A673 (cell line): Measurements from ENCODE around the gene TMEM248. TPM values are rescaled to one million over a fixed set of nuclear protein-coding genes. Genes with fewer than 3 reads are reported as not detected.
A peak's percentile ranks its signal among the peaks of the same experiment; 100 is the strongest.
"Not testable (repeated sequence)": the region's sequence is repeated elsewhere in the genome, so short reads cannot be mapped to it uniquely, and the experiment has no call there.

ENCODE experiments used
- BruUV-seq: library from RNA; stranded (reverse); fragments of 400-500 nt; replicated peaks from 2 replicates; lab custom pipeline; 2021; lab: Mats Ljungman, UMichigan
- CTCF ChIA-PET: fragments of 300-600 bp; sonication (Branson Sonifier 250); formaldehyde crosslinking; loops from one replicate; lab custom pipeline; 2022; ENCODE audit warnings: antibody characterized with exemption; lab: Charles Lee
- POLR2A ChIA-PET: fragments of 300-600 bp; sonication (Branson Sonifier 250); formaldehyde crosslinking; loops from one replicate; lab custom pipeline; 2022; ENCODE audit warnings: antibody characterized with exemption; ENCODE audit not compliant: low non-redundant PET; lab: Charles Lee
- DNase-seq: peaks from one replicate; pipeline ENCODE4 v3.0.0-alpha.2; 2015; ENCODE audit warnings: low spot score
- H3K27ac ChIP-seq: fragments of 200-600 bp; sonication (generic); 2 replicates; pipeline ENCODE4 v1.5.1; 2016; ENCODE audit warnings: mixed run types, low read depth, mild to moderate bottlenecking, mixed read lengths, antibody characterized with exemption, low read length; ENCODE audit not compliant: poor library complexity, severe bottlenecking
- H3K27me3 ChIP-seq: fragments of 200-600 bp; sonication (generic); replicated peaks from 2 replicates; pipeline ENCODE4 v1.6.1; 2017; ENCODE audit warnings: mixed run types, low read depth, mild to moderate bottlenecking, mixed read lengths, antibody characterized with exemption, low read length; ENCODE audit not compliant: insufficient read depth, poor library complexity
- H3K36me3 ChIP-seq: fragments of 200-600 bp; sonication (generic); 2 replicates; pipeline ENCODE4 v1.6.1; 2016; ENCODE audit warnings: mixed run types, mild to moderate bottlenecking, mixed read lengths, antibody characterized with exemption, low read length; ENCODE audit not compliant: insufficient read depth, poor library complexity, severe bottlenecking
- H3K4me1 ChIP-seq: fragments of 200-600 bp; sonication (generic); 2 replicates; pipeline ENCODE4 v1.6.1; 2017; ENCODE audit warnings: mixed run types, mild to moderate bottlenecking, mixed read lengths, antibody characterized with exemption, low read length; ENCODE audit not compliant: insufficient read depth, poor library complexity, severe bottlenecking
- H3K4me3 ChIP-seq: fragments of 200-600 bp; sonication (generic); 2 replicates; pipeline ENCODE4 v1.5.1; 2016; ENCODE audit warnings: low read depth, mixed run types, mild to moderate bottlenecking, mixed read lengths, low read length; ENCODE audit not compliant: poor library complexity, severe bottlenecking
- H3K9me3 ChIP-seq: fragments of 200-600 bp; sonication (generic); 2 replicates; pipeline ENCODE4 v1.6.1; 2016; ENCODE audit warnings: mixed run types, low read depth, mild to moderate bottlenecking, mixed read lengths, antibody characterized with exemption, low read length; ENCODE audit not compliant: poor library complexity, severe bottlenecking
- CTCF ChIP-seq: fragments of 300-800, 200-600 bp; sonication (generic); conservative IDR thresholded peaks from 2 replicates; pipeline ENCODE4 v1.5.1; 2017; ENCODE audit warnings: low read depth, mild to moderate bottlenecking, antibody characterized with exemption, low read length, moderate library complexity, mixed read lengths
- intact Hi-C: fragments of 100-400 bp; cut with micrococcal nuclease; formaldehyde crosslinking; loops from one replicate; pipeline ENCODE4 v1.10.0; 2022; ENCODE audit not compliant: unreplicated experiment
- total RNA-seq: library from RNA; stranded (reverse); gene quantifications from 2 replicates; pipeline ENCODE4 v1.2.3, GENCODE V29; 2021

TMEM248 gene
- total RNA-seq, 1 experiment from 2014 or later: 77.0 TPM

- CTCF ChIA-PET: not testable (repeated sequence)
Observed at GRCh38 chr7:66979013-66979412, 58.0 kb downstream of the TMEM248 start.

DNA sequence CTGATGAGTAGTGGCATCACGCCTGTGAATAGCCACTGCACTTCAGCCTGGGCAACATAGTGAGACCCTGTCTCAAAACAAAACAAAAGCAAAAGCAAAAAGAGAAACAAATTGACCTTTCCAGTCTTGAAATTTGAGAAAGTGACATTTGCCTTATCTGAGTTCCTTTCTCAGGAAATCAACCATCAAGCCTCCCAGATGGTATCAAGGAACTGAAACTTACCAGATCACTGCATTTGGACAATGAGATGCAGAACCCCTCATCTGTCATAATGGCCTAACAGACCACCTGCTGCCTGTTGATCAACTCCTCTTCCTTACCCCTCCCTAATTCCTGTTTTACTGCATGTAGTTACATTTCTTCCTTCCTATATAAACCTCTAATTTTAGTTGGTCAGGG lies 59.3 kb downstream of the TMEM248 start:
- H3K27me3 ChIP-seq, POLR2A ChIA-PET, H3K4me1 ChIP-seq, H3K27ac ChIP-seq, DNase-seq, H3K9me3 ChIP-seq, H3K4me3 ChIP-seq, CTCF ChIA-PET, intact Hi-C loops, BruUV-seq, H3K36me3 ChIP-seq: not testable (repeated sequence)

More at GRCh38 chr7:66979013-66979412, 58.0 kb downstream of the TMEM248 start:
- BruUV-seq, H3K9me3 ChIP-seq, intact Hi-C loops, H3K27ac ChIP-seq, POLR2A ChIA-PET, H3K4me3 ChIP-seq, H3K36me3 ChIP-seq, DNase-seq, H3K4me1 ChIP-seq, H3K27me3 ChIP-seq: not testable (repeated sequence)

GRCh38 chr7:66989552-66989951 lies 68.5 kb downstream of the TMEM248 start:
- H3K4me3 ChIP-seq: not testable (repeated sequence)

DNA sequence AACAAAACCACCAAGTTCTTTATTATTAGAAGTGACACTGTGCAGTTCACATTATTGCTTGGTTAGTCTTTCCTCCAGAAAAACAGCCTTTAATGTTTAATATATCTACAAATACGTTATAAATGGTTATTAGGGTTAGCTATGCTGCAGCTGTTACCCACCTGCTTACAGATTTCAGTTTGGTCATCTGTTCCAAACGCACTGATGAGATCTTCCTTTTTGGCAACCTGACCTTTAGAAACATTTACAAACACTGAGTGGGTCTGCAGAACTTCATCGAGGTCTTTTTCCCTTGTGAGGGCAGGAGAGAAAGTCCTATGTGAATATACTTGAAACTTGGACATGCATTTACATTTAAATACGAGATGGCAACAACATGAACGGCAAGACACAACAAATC lies 73.0 kb downstream of the TMEM248 start:
- CTCF ChIA-PET: interaction anchor here (0.7 kb wide), 1 partner anchor 35 kb away, joined by 20 read pairs; no protein-coding TSS in a partner anchor
- POLR2A ChIA-PET: not testable (repeated sequence)
- peak overlapping the region; percentile 27 for H3K27ac ChIP-seq

More at GRCh38 chr7:66989552-66989951, 68.5 kb downstream of the TMEM248 start:
- CTCF ChIA-PET, H3K4me1 ChIP-seq, BruUV-seq, POLR2A ChIA-PET, DNase-seq, H3K9me3 ChIP-seq, intact Hi-C loops, H3K27ac ChIP-seq, H3K27me3 ChIP-seq: not testable (repeated sequence)
- H3K36me3 ChIP-seq: peaks cover 30% of the 10 kb centered on the region

GRCh38 chr7:66994691-66995049 lies 73.6 kb downstream of the TMEM248 start:
- H3K9me3 ChIP-seq, BruUV-seq, H3K4me1 ChIP-seq, H3K27me3 ChIP-seq, POLR2A ChIA-PET: not testable (repeated sequence)
- Histone ChIP-seq H3K36me3 (peaks cover 22% of the 10 kb centered on the region), H3K27ac (peak overlapping the region; percentile 75), H3K4me3 (peak overlapping the region; percentile 86)
- DNase-seq: peak; percentile 72
- TF ChIP-seq CTCF: peak; percentile 51
- intact Hi-C loops: loop anchor here (5.0 to 10.0 kb wide), 2 partner anchors 150 to 962 kb away; no protein-coding TSS in a partner anchor
- CTCF ChIA-PET: interaction anchor here (0.6 kb wide), 1 partner anchor 114 kb away, joined by 3 read pairs; no protein-coding TSS in a partner anchor

More for the DNA sequence above, 73.0 kb downstream of the TMEM248 start:
- not testable (repeated sequence) for DNase-seq, H3K4me1 ChIP-seq, H3K9me3 ChIP-seq, H3K27me3 ChIP-seq
- TSS peak; percentile 66 for BruUV-seq
- peak overlapping the region; percentile 86 for H3K4me3 ChIP-seq
- peaks cover 22% of the 10 kb centered on the region for H3K36me3 ChIP-seq
- intact Hi-C loops: loop anchor here (10.0 kb wide), 1 partner anchor 149 kb away; no protein-coding TSS in a partner anchor

DNA sequence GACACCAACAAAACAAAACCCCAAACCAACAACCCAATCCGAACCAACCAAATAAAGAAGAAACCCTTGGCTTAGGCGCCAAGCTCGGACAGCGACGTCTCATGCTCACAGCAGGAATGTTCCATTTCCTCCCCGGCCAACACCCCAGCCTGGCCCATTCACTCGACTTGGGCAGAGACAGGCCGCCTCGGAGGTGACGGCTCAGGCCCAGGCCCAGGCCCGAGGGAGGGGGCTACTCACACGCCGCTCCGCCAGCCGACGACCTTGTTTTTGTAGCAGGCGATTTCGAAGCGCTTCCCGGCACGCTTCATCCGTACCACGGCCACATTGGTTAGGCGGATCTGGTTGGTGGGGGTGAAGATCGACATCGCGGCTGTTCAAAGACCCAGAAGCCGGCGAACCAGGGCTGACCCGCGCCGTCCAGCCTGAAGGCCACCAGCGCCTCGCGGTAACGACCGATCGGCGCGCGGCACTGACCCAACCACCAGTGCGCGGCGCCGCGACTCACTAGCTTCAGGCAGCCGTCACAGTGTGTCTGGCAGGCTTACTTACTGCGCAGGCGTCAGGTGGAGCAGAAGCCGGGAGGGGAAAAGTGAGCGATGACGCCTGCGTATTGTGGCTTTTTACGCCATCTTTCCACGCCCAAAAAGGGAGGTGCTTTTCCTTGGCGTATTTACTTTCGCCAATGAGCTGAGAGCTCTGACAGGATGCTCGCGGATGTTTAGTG lies 74.2 kb downstream of the TMEM248 start, which contains the start of gene SBDS:
Gene SBDS, minus strand, starts transcription at position 537 of the 727 bp plus-strand sequence. Its CDS starts 169 bp downstream, at position 368.
- H3K4me1 ChIP-seq, BruUV-seq, H3K9me3 ChIP-seq, H3K27me3 ChIP-seq: not testable (repeated sequence)
- H3K36me3 ChIP-seq: peaks cover 21% of the 10 kb centered on the region
- peak; percentile 99 for DNase-seq
- H3K27ac ChIP-seq: peak within 1 kb of the TSS; percentile 75
- intact Hi-C loops: loop anchor here (5.0 to 10.0 kb wide), 2 partner anchors 150 to 963 kb away; no protein-coding TSS in a partner anchor
- peak within 1 kb of the TSS; percentile 86 for H3K4me3 ChIP-seq
- ChIA-PET CTCF (interaction anchor here (0.5 to 0.6 kb wide), 3 partner anchors 115 to 307 kb away, joined by 3 to 7 read pairs (median 4); no protein-coding TSS in a partner anchor), POLR2A (interaction anchor here (0.5 to 0.6 kb wide), 3 partner anchors 26 to 965 kb away, joined by 3 to 9 read pairs (median 7); no protein-coding TSS in a partner anchor)
